DMS 273 (cell line): ENCODE measurements around the gene WNK1.
A peak's percentile ranks its signal among the peaks of the same experiment; 100 is the strongest.

Experiments used
- DNase-seq: peaks from one replicate; lab custom pipeline; 2025; ENCODE audit not compliant: unreplicated experiment; lab: John Stamatoyannopoulos, UW

Gene WNK1

DNA sequence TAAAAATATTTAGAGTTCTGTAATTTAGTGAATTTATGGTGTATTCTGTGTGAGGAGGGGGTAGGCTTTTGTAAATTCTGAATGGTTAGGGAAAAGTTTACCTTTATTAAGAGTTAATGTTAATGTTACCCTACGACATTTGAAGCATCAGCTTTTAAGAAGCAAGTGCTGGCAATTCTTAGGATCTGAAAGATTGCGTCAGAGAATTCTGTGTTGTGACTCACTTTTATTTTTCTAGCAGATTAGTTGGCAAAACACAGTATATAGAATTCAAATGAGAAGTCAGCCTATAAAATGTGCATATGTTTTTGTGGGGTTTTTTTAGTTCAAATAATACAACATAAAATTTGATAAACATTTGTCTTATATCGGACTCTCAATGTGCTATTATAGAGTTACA, 99.5 kb downstream of the WNK1 start:
- no peak for DNase-seq

DNA sequence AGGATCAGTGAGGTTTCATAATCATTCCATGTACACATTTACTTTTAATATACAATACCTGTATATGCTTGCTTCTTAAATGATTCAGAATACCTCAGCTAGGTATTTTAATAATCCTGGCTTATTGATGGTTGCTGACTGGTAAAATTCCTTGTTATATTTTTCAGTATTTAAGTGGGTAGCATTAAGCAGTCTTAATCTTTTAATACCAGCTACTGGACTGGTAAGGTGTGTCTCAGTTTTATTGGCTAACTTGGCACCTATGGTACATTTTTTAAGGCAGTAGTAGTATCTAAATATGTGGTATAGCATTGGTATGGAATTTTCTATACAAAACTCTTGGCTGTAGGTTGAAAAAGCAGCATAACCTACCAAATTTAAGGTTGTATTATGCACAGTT, 100.5 kb downstream of the WNK1 start:
- no peak for DNase-seq

DNA sequence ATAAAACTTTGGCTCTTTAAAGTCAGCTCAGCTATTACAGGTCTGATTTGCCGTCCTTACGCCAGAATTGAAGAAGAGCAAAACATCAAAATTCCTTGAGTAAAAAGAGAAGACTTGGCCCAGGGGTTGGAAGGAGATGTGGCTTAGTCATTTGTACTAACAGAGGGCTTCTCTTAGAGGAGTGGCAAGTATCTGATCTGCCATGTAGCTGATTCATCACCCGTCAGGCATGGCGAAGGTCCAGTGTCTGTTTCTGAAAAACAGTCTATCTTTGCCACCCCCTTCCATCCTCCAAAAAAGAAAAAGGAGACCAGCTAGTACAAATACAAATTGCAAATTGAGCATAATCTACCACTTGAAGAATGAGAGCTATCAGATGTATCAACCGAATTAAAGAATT, 105.2 kb downstream of the WNK1 start:
- DNase-seq, result no peak

DNA sequence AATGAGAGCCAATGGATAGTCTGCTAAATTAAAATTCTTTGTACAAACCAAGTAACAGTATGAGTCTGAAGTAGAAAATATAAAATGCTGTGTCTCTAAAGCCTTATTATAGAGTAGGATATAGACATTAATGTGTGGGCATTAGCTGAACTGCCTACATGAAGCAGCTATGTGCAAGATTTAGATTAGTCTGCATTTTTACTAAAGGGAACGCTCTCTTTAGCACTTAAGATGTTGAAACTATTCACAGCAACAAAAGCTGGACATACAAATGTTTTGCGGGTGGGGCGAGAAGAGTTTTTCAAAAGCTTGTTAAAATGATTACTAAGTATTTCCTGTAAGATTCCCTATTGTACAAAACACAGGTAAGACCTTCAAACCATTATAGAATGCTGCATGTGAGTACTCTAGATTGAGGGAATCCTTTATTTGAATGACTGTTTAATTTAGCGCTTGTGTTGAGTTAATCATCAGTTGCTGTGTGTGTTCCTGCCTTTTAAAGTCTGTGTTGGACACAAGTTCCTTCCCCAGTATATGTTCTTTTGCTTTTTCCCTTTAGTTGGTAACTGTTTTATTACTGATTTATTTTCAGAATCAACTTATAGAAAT, 110.0 kb downstream of the WNK1 start:
- no peak for DNase-seq

GRCh38 chr12:863285-863684, 110.9 kb downstream of the WNK1 start:
- no peak for DNase-seq

DNA sequence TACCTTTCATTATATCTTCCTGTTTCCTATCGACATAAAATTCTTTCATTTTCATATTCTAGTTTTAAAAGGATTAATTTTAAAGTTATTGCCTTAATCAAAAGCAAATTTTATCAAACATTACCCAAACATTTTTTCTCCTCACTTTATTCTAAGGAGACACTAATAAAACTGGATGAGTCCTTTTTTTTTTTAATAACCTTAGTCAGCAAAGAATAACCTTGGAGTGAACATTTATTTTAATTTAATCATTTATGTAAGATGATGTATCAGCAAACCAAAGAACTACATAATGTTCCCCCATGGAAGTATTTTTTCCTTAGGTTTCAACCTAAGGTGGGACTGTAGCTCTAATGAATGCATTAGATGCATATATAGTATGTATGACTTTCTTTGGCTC, 113.2 kb downstream of the WNK1 start:
- DNase-seq, result no peak

GRCh38 chr12:867905-868304, 115.5 kb downstream of the WNK1 start:
- no peak for DNase-seq

GRCh38 chr12:868722-869121, 116.3 kb downstream of the WNK1 start:
- DNase-seq, result peak; percentile 6

- no peak for DNase-seq
These were observed 118.0 kb downstream of the WNK1 start for GRCh38 chr12:870378-870777.

- DNase-seq, result no peak
These were observed 121.6 kb downstream of the WNK1 start for GRCh38 chr12:873954-874353.

DNA sequence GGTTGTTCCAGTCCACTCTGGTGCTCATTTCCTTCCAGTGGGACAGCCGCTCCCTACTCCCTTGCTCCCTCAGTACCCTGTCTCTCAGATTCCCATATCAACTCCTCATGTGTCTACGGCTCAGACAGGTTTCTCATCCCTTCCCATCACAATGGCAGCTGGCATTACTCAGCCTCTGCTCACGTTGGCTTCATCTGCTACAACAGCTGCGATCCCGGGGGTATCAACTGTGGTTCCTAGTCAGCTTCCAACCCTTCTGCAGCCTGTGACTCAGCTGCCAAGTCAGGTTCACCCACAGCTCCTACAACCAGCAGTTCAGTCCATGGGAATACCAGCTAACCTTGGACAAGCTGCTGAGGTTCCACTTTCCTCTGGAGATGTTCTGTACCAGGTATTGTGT, 127.3 kb downstream of the WNK1 start:
- DNase-seq, result peak; percentile 74

DNA sequence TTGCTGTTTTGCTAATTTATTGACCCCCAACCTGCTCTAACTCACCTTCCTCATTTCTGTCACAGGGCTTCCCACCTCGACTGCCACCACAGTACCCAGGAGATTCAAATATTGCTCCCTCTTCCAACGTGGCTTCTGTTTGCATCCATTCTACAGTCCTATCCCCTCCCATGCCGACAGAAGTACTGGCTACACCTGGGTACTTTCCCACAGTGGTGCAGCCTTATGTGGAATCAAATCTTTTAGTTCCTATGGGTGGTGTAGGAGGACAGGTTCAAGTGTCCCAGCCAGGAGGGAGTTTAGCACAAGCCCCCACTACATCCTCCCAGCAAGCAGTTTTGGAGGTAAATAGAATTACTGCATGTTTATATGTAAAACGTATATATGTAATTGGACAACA, 128.3 kb downstream of the WNK1 start:
- DNase-seq, result no peak

- no peak for DNase-seq
These were observed 132.5 kb downstream of the WNK1 start for GRCh38 chr12:884746-885414.

- DNase-seq, result no peak
These were observed 133.3 kb downstream of the WNK1 start for GRCh38 chr12:885701-886100.

DNA sequence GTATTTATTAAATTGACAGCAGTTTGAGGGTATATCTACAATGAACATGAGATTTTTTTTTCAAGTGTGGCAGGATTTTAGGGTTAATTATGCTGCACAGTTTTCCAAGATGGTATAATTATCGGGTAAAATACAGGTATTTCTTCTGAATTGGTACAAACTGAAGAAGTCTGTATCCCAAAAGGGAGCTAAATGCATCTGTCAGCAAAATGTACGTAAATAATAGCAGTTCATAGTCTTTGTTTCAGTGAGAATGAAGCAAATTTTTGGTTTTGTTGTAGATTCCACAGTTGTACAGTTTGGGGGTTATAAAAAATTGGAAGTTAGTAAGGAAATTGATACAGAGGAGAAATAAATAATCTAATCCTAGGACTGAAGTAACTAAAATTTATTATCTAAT, 133.8 kb downstream of the WNK1 start:
- DNase-seq, result no peak

DNA sequence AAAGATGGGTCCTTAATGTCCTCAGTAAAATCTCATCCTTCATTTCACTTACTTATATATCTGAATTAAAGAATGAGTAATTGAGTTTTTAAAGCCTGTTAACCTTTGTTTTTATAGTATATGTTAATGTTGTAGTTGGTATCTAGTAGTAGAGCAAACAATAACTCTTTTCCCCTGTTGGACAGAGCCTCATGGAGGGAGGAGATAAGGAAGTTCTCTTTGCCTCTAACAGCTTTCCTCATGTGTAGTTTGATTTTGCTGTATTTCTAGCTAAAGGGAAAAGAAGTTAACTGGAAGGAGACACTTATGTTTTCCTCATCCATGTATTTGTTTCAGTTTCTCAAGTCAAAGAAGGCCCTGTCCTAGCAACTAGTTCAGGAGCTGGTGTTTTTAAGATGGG, 141.8 kb downstream of the WNK1 start:
- no peak for DNase-seq

DNA sequence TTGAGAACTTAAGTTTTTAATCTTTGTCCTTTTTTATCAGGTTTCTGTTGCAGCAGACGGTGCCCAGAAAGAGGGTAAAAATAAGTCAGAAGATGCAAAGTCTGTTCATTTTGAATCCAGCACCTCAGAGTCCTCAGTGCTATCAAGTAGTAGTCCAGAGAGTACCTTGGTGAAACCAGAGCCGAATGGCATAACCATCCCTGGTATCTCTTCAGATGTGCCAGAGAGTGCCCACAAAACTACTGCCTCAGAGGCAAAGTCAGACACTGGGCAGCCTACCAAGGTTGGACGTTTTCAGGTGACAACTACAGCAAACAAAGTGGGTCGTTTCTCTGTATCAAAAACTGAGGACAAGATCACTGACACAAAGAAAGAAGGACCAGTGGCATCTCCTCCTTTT, 143.7 kb downstream of the WNK1 start:
- DNase-seq, result no peak

DNA sequence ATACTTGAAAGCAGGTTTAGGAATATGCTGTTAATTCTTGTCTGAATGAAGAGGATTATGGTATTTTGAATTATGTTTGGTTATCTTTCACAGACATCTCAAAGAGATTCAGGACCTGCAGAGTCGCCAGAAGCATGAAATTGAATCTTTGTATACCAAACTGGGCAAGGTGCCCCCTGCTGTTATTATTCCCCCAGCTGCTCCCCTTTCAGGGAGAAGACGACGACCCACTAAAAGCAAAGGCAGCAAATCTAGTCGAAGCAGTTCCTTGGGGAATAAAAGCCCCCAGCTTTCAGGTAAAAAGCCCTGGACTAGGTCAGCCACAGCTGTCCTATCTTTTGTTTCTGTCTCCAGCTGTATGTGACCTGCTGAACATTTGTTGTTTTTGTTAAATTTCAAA, 145.0 kb downstream of the WNK1 start:
- no peak for DNase-seq

GRCh38 chr12:902581-902980, 150.2 kb downstream of the WNK1 start:
- no peak for DNase-seq

GRCh38 chr12:903055-903454, 150.7 kb downstream of the WNK1 start:
- no peak for DNase-seq

DNA sequence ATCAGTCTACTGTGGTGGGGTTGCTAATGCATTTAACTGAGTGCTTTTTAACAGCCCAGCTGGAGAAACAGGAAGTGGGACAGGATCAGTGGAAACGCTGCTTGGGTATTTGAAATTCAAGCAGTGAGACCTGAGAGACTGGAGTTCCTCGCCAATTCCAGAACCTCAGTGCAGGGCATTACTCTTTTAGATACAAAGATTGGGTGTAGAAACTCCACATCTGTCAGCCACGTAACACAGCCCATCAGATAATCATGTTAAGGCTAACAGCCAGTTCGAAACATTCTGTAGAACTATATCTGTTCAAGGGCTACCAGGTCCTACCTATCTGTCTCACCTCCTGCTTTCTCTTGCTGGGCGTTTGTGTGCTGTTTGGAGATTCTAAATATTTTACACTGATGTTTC, 151.6 kb downstream of the WNK1 start:
- DNase-seq, result no peak

GRCh38 chr12:905261-906031, 153.1 kb downstream of the WNK1 start:
- DNase-seq, result no peak
